GM12878 (cell line): ENCODE results near the gene RPL29.

Experiments used
- TF ChIP-seq, protein P1 (sequence below): IDR thresholded peaks from 2 replicates; pipeline ENCODE4 v1.6.1; 2011; ENCODE audit warnings: low read depth, mild to moderate bottlenecking, low read length, moderate library complexity, borderline replicate concordance; ENCODE audit errors: extremely low read depth
- TF ChIP-seq, protein P2 (sequence below), 3 experiments: IDR thresholded peaks in 2 of 3; conservative IDR thresholded peaks in 1 of 3; 2 replicates each; pipeline ENCODE4 v1.5.1; 2011; ENCODE audit warnings: low read depth in 3 of 3, low read length in 3 of 3, mild to moderate bottlenecking in 3 of 3, control low read depth in 2 of 3, moderate library complexity in 2 of 3, inconsistent platforms in 1 of 3, mixed read lengths in 1 of 3; ENCODE audit not compliant: control insufficient read depth in 2 of 3, insufficient read depth in 1 of 3; ENCODE audit errors: extremely low read depth in 1 of 3

DNA sequence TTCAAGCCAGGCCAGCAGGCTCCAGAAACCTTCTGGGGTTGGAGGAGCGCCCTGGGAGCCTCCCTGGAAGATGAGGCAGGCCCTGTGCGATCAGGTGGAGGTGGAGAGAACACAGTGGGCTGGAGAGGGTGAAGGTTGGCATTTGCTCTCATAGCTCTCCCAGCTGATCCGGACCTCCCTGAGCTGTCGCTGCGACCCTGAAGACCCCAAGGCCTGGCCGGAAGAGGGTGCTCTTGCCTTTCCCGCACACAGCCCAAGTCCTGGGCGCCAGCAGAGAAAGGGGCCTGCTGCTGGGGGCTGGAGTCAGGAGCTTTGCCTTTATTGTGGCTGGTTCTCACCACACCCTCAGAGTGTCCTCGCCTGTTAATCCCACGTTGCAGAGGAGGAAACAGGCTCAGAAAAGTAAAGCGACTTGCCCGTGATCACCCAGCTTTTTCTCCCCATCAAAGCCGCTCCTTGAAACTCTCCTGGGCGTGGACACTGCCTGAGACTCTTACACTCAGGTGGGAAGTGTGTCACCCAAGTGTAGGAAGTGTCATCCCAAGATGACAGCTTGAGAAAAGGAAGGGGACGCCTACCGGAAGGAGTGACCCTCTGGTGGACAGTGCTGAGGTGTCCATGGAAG, 8.6 kb upstream of the RPL29 start:
- TF ChIP-seq, protein P1, sequence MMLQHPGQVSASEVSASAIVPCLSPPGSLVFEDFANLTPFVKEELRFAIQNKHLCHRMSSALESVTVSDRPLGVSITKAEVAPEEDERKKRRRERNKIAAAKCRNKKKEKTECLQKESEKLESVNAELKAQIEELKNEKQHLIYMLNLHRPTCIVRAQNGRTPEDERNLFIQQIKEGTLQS = no peak
- TF ChIP-seq, protein P2, sequence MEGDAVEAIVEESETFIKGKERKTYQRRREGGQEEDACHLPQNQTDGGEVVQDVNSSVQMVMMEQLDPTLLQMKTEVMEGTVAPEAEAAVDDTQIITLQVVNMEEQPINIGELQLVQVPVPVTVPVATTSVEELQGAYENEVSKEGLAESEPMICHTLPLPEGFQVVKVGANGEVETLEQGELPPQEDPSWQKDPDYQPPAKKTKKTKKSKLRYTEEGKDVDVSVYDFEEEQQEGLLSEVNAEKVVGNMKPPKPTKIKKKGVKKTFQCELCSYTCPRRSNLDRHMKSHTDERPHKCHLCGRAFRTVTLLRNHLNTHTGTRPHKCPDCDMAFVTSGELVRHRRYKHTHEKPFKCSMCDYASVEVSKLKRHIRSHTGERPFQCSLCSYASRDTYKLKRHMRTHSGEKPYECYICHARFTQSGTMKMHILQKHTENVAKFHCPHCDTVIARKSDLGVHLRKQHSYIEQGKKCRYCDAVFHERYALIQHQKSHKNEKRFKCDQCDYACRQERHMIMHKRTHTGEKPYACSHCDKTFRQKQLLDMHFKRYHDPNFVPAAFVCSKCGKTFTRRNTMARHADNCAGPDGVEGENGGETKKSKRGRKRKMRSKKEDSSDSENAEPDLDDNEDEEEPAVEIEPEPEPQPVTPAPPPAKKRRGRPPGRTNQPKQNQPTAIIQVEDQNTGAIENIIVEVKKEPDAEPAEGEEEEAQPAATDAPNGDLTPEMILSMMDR (IDR thresholded peaks at IDR 0.05 in 2 of 3, conservative IDR thresholded peaks at IDR 0.05 in 1 of 3; ENCODE audit: control insufficient read depth in 2 of 3, extremely low read depth in 1 of 3, insufficient read depth in 1 of 3, low read depth in 3 of 3, low read length in 3 of 3) = peak; percentile 43 to 71 (median 68)
